ENCODE data around the gene CD200R1. TPM values are rescaled to one million over a fixed set of nuclear protein-coding genes. Genes with fewer than 3 reads are reported as not detected.

The CD200R1 gene
- total and polyA plus RNA-seq, 8 donors = 0.05 to 0.93 (median 0.24) TPM; not detected in 3

- ATAC-seq (no peak), DNase-seq (peak in 2 of 6 donors; percentile 21 to 52), FAIRE-seq (no peak)
- Histone ChIP-seq H3K36me3 (no peaks in the 10 kb centered on the region), H3K9me3 (no peaks in the 10 kb centered on the region), H3K4me1 (peaks cover 0 to 18% (median 13%) of the 10 kb centered on the region in 3 donors), H3K27ac (no peak overlapping the region), H3K4me3 (no peak overlapping the region), H3K27me3 (no peaks in the 10 kb centered on the region)
- WGBS, 2 donors = 88 to 90% methylated on average over 9 of the region's 9 CpGs
- TF ChIP-seq, protein P1, sequence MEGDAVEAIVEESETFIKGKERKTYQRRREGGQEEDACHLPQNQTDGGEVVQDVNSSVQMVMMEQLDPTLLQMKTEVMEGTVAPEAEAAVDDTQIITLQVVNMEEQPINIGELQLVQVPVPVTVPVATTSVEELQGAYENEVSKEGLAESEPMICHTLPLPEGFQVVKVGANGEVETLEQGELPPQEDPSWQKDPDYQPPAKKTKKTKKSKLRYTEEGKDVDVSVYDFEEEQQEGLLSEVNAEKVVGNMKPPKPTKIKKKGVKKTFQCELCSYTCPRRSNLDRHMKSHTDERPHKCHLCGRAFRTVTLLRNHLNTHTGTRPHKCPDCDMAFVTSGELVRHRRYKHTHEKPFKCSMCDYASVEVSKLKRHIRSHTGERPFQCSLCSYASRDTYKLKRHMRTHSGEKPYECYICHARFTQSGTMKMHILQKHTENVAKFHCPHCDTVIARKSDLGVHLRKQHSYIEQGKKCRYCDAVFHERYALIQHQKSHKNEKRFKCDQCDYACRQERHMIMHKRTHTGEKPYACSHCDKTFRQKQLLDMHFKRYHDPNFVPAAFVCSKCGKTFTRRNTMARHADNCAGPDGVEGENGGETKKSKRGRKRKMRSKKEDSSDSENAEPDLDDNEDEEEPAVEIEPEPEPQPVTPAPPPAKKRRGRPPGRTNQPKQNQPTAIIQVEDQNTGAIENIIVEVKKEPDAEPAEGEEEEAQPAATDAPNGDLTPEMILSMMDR (IDR thresholded peaks at IDR 0.05) = no peak
- intact Hi-C loops (cut with DNase I) = loop anchor here in 2 of 3 donors (5.0 to 10.0 kb wide), 2 partner anchors 343 to 406 kb away; partner anchors contain the start of gene CCDC80 (in 1 of the 2)
Observed at GRCh38 chr3:112987710-112988334, 12.9 kb upstream of the CD200R1 start.

DNA sequence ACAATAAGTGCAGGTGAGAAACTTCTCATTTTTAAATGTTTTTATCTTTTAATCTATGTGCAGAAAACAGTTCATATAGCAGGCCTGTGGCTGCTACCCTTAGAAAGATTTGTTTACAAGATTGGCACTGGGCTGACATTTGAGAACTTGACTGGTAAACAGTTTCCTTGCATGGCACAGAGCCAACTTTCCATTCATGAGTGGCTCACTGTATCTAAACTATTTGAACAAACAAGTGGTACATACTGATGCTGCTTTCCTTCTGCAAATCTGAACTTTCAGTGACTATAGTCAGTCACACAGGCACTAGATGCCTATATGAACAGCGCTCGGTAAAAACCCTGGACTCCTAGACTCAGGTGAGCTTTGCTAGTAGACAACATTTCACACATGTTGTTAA is 9.6 kb upstream of the CD200R1 start:
- TF ChIP-seq, protein P1 (IDR thresholded peaks at IDR 0.05) = no peak
- no peaks in the 10 kb centered on the region for H3K9me3 ChIP-seq
- 74 to 86% methylated on average over 2 of the region's 2 CpGs for WGBS, 2 donors
- H3K27me3 ChIP-seq = no peaks in the 10 kb centered on the region
- H3K4me3 ChIP-seq = no peak overlapping the region
- no peak overlapping the region for H3K27ac ChIP-seq
- no peak for FAIRE-seq
- H3K4me1 ChIP-seq = peaks cover 0 to 3% (median 0%) of the 10 kb centered on the region in 3 donors
- H3K36me3 ChIP-seq = no peaks in the 10 kb centered on the region
- intact Hi-C loops (cut with DNase I) = loop anchor here in 1 of 3 donors (10.0 kb wide), 1 partner anchor 340 kb away; the partner anchor contains the start of gene CCDC80
- no peak for ATAC-seq
- DNase-seq = no peak

- no peak overlapping the region for H3K27ac ChIP-seq
- TF ChIP-seq, protein P1 (IDR thresholded peaks at IDR 0.05) = no peak
- no peak overlapping the region for H3K4me3 ChIP-seq
- H3K27me3 ChIP-seq = no peaks in the 10 kb centered on the region
- WGBS, 2 donors = 18 to 19% methylated on average over 1 of the region's 1 CpG
- intact Hi-C loops (cut with DNase I) = loop anchor here in 1 of 3 donors (10.0 kb wide), 1 partner anchor 338 kb away; the partner anchor contains the start of gene CCDC80
- DNase-seq = no peak
- FAIRE-seq = no peak
- no peak for ATAC-seq
- H3K9me3 ChIP-seq = no peaks in the 10 kb centered on the region
- no peaks in the 10 kb centered on the region for H3K36me3 ChIP-seq
- H3K4me1 ChIP-seq = peaks cover 0 to 4% (median 3%) of the 10 kb centered on the region in 3 donors
Observed at GRCh38 chr3:112982710-112983109, 7.8 kb upstream of the CD200R1 start.

- intact Hi-C loops (cut with DNase I) = loop anchor here in 1 of 3 donors (10.0 kb wide), 1 partner anchor 335 kb away; the partner anchor contains the start of gene CCDC80
- no peaks in the 10 kb centered on the region for H3K9me3 ChIP-seq
Observed at GRCh38 chr3:112980080-112980479, 5.2 kb upstream of the CD200R1 start.

More at GRCh38 chr3:112980080-112980479, 5.2 kb upstream of the CD200R1 start:
- no peaks in the 10 kb centered on the region for H3K36me3 ChIP-seq
- no peak for DNase-seq
- TF ChIP-seq, protein P1 (IDR thresholded peaks at IDR 0.05) = no peak
- no peak for FAIRE-seq
- H3K27me3 ChIP-seq = no peaks in the 10 kb centered on the region
- no peak overlapping the region for H3K27ac ChIP-seq
- ATAC-seq = no peak
- WGBS, 2 donors = 4% methylated on average over 1 of the region's 1 CpG
- peaks cover 0 to 4% (median 0%) of the 10 kb centered on the region in 3 donors for H3K4me1 ChIP-seq
- H3K4me3 ChIP-seq = no peak overlapping the region
